Measurements from ENCODE around the gene TUBAL3.

- TF ChIP-seq CTCF (IDR thresholded peaks at IDR 0.05; ENCODE audit: extremely low read depth in 1 of 2, insufficient read depth in 1 of 2, low read depth in 1 of 2, low read length in 2 of 2) (no peak), EZH2 (IDR thresholded peaks at IDR 0.05; ENCODE audit: borderline replicate concordance, low read depth, low read length, severe bottlenecking) (no peak), POLR2AphosphoS5 (IDR thresholded peaks at IDR 0.05; ENCODE audit: insufficient read depth, low read depth, low read length) (no peak)
Measured at GRCh38 chr10:5428133-5428532, 23.5 kb upstream of the TUBAL3 start.

Data from endothelial cell of umbilical vein (primary cell).